Psoas muscle (tissue), 8 donors: Measurements from ENCODE around the gene DGCR6L. TPM values are rescaled to one million over a fixed set of nuclear protein-coding genes. Genes with fewer than 3 reads are reported as not detected.
"Not testable (repeated sequence)": the region's sequence is repeated elsewhere in the genome, so short reads cannot be mapped to it uniquely, and the experiment has no call there.

Experiments
- ATAC-seq, 4 donors: fragments of 200-7000 bp; cut with Tn5 transposase; one replicate each; pipeline ENCODE4 v1.9.1; 2020; ENCODE audit warnings: moderate library complexity in 3 of 4, mild to moderate bottlenecking in 2 of 4
- DNase-seq, 2 donors: peaks; one replicate each; pipeline ENCODE4 v3.0.0-alpha.2; 2020
- H3K27ac ChIP-seq: fragments of 200-600 bp; one replicate; pipeline ENCODE4 v1.8.0; 2022
- H3K27me3 ChIP-seq, 3 donors: fragments of 200-600 bp in 1 of 3; one replicate each; pipeline versions ENCODE4 v1.6.1 to v1.8.0; 2013 to 2022; ENCODE audit warnings: low read length in 2 of 3, mild to moderate bottlenecking in 2 of 3, moderate library complexity in 1 of 3; ENCODE audit not compliant: insufficient read depth in 3 of 3
- H3K36me3 ChIP-seq, 2 donors: fragments of 200-600 bp in 1 of 2; one replicate each; pipeline versions ENCODE4 v1.6.1 to v1.8.0; 2013 to 2022; ENCODE audit warnings: low read depth in 1 of 2, mild to moderate bottlenecking in 1 of 2, moderate library complexity in 1 of 2; ENCODE audit not compliant: insufficient read depth in 1 of 2
- H3K4me1 ChIP-seq: fragments of 200-600 bp; one replicate; pipeline ENCODE4 v1.8.0; 2022
- H3K4me3 ChIP-seq: fragments of 200-600 bp; one replicate; pipeline ENCODE4 v1.8.0; 2022; ENCODE audit warnings: mild to moderate bottlenecking
- H3K9me3 ChIP-seq: fragments of 200-600 bp; one replicate; pipeline ENCODE4 v1.8.0; 2022
- WGBS, 3 donors: extraction: QIAGEN DNeasy Blood & Tissue Kit; methylation state at CpG; one replicate each; pipeline versions ENCODE4 v1.1.6 to v1.1.7; 2013; 5-methylcytosine and 5-hydroxymethylcytosine counted together
- intact Hi-C, 2 donors: fragments of 100-400 bp; cut with DNase I; formaldehyde crosslinking; loops; one replicate each; pipeline versions ENCODE4 v1.11.0 to v1.14.2; 2022
- polyA plus RNA-seq, 3 donors: library from polyadenylated mRNA; stranded (reverse); fragments of 200-250 nt; gene quantifications; one replicate each; pipeline ENCODE4 v1.2.3, GENCODE V29; 2013
- total RNA-seq, 4 donors: library from RNA; stranded (reverse); fragmentation: NEBNext Ultra II Directional in 2 of 4; extraction: Animal tissue kit (Norgen Biotek cat#: 25700) in 2 of 4; gene quantifications; one replicate each; pipeline versions ENCODE4 v1.2.1 to v1.2.4, GENCODE V29; 2021 to 2023
- TF ChIP-seq, protein P1 (sequence below): fragments of 200-600 bp; IDR thresholded peaks from one replicate; pipeline ENCODE4 v1.8.0; 2022; ENCODE audit warnings: antibody characterized with exemption
- donor health status: healthy with polysubstance abuse.
- donor health status: DM: no; HTN: no; CAD: no; lungs with moderate emphysema.
- donor health status: Bipolar disorder and iron deficiency.
- donor health status: healthy.
- donor health status: DM: yes; HTN: yes; CAD: no.
- donor health status: DM: no; HTN: no; CAD: no.
- donor health status: DM: no; HTN: no; CAD: no.
- donor health status: DM: yes; HTN: yes; CAD: no.

The DGCR6L gene
- total and polyA plus RNA-seq, 7 donors, result 33.2 to 87.2 (median 44.9) TPM

DNA sequence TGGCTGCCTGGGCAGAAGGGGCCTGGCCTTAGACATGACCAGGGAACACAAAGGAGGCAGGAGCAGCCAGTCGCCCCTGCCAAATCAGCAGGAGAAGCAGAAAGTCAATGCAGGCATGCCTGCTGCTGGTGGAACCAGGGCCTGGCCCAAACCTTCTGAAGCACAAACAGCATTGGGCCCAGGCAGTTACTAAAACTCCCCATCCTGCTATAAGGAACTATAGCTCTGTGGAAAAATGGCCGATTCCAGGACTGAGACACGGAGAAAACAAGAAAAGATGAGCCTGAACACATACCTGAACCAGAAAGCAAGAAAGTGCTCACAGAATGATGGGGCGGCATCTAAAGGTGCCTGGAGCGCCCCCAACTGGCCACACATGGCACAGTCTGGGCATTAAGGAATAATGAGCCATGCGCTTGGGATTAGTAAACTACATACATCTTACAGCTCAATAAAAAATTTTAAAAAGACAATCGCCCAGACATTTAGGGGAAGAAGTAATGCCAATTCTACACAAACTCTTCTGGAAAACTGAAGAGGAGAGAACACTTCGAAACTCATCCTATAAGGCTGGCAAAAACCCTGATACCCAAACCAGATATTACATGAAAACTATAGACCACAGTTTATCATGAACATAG, 2.3 kb downstream of the DGCR6L start:
- DNase-seq, H3K9me3 ChIP-seq, H3K27ac ChIP-seq, H3K27me3 ChIP-seq, intact Hi-C loops, H3K36me3 ChIP-seq, ATAC-seq: not testable (repeated sequence)
- WGBS, 3 donors, result 59 to 65% (median 64%) methylated on average over 7 to 8 of the region's 8 CpGs
- peak overlapping the region; percentile 100 for H3K4me3 ChIP-seq
- TF ChIP-seq, protein P1, sequence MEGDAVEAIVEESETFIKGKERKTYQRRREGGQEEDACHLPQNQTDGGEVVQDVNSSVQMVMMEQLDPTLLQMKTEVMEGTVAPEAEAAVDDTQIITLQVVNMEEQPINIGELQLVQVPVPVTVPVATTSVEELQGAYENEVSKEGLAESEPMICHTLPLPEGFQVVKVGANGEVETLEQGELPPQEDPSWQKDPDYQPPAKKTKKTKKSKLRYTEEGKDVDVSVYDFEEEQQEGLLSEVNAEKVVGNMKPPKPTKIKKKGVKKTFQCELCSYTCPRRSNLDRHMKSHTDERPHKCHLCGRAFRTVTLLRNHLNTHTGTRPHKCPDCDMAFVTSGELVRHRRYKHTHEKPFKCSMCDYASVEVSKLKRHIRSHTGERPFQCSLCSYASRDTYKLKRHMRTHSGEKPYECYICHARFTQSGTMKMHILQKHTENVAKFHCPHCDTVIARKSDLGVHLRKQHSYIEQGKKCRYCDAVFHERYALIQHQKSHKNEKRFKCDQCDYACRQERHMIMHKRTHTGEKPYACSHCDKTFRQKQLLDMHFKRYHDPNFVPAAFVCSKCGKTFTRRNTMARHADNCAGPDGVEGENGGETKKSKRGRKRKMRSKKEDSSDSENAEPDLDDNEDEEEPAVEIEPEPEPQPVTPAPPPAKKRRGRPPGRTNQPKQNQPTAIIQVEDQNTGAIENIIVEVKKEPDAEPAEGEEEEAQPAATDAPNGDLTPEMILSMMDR, result peak; percentile 33
- peaks cover 20% of the 10 kb centered on the region for H3K4me1 ChIP-seq

DNA sequence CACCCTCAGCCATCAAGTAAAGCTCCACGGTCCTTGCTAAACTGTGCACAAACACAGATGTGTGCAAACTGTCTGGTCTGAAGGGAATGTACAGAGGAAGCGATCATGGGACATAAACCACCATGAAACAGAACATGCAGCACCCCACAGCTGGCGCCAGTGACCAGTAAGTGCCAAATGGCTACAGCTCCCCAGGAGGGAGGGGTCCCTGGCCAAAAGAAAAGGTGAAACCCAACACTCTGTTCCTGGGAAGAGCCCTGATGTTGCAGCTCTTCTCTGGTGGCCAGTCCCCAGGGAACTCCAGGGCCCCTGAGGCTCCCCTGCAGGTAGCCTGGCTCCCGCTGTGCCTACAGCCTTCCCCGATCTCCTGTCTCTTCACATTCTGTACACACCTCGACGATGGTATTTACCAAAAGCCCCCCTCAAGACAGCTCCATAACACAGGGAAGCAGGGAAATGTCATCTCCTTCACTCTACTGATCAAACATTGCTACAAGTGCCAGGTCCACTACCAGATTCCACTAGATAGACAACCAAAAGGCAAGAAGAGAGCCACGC, 2.9 kb downstream of the DGCR6L start:
- intact Hi-C loops, result no loop called here
- WGBS, 3 donors, result 82 to 85% (median 84%) methylated on average over 8 of the region's 8 CpGs
- H3K4me1 ChIP-seq, result peaks cover 20% of the 10 kb centered on the region

DNA sequence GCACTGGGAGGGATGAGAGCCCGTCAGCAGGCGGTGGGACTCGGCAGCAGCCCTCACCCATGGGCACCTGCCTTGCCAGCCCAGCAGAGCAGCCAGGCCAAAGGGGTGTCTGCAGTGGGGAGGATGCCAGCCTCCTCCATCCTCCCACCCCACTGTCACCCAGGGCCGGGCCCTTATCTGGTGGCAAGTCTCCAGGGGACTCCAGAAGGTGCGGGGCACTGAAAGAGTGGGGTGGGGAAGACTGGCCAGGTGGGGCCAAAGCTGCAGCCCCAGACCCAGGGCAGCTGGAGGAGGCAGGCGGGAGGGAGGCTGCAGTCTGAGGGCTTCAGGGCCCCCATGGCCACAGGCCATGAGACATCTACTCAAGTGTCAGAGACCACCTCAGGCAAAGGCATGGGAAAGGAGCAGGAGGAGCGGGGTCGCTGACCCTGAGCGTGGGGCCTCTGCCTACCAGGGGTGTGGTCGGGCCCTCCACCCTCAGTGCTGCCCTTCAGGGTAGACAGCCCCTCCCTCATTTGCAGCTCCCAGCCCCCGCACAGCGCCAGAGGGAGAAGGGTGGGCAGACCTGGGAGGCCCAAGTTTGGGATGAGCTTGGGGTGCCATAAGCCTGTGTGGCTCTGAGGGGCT, 3.5 kb downstream of the DGCR6L start:
- no peaks in the 10 kb centered on the region for H3K9me3 ChIP-seq
- ATAC-seq (no peak), DNase-seq (no peak)
- H3K27ac ChIP-seq, result no peak overlapping the region
- no peaks in the 10 kb centered on the region for H3K27me3 ChIP-seq
- TF ChIP-seq, protein P1, result no peak
- H3K36me3 ChIP-seq, result peaks cover 0 to 5% of the 10 kb centered on the region in 2 donors
- H3K4me1 ChIP-seq, result peaks cover 15% of the 10 kb centered on the region
- WGBS, 3 donors, result 89 to 98% (median 92%) methylated on average over 8 to 12 of the region's 12 CpGs
- no peak overlapping the region for H3K4me3 ChIP-seq
- intact Hi-C loops, result no loop called here

More for the DNA sequence above, 2.9 kb downstream of the DGCR6L start:
- DNase-seq (no peak), ATAC-seq (no peak)
- Histone ChIP-seq H3K4me3 (no peak overlapping the region), H3K27ac (no peak overlapping the region), H3K27me3 (no peaks in the 10 kb centered on the region), H3K9me3 (no peaks in the 10 kb centered on the region), H3K36me3 (peaks cover 0 to 5% of the 10 kb centered on the region in 2 donors)
- TF ChIP-seq, protein P1, result no peak

DNA sequence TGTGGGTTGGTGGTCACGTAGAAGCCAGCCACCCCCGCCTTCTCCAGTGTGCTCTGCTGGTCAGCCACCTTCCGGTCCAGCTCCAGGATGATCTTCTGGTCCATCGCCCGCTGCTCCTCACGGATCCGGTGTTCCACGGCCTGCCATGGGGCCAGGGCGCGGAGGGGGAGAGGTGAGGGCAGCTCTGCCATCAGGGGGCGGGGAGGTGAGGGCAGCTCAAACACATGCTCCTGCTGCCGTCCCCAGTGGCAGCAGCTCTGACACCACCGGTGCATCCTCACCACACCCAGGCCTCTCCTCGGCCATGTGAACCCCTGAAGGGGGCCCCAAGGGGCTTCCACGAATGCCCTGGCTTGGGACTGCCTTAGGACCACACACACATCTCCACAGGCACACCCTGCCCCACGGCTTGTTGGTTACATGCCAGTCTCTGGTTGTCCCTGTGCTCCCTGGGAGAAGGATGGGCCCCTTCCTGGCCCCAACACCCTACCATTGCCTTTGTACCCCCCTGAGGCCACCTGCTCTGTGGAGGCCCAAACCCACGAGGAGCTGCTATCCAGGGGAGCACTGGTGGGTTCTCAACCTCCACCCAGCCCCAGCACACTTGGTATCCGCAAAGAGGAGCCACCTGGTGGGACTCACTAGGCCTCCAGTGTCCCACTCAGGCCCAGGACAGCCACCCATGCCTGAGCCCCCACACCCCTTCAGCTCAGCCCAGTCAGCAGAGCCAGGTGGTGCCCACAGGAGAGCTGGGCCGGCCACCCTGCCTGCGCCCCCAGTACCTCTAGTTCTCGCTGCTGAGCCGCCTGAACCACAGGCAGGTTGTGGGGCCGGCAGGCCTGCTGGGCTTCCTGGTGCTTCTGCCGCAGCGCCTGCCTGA, 4.3 kb downstream of the DGCR6L start:
- ATAC-seq (no peak), DNase-seq (no peak)
- peaks cover 15% of the 10 kb centered on the region for H3K4me1 ChIP-seq
- intact Hi-C loops, result no loop called here
- no peak overlapping the region for H3K4me3 ChIP-seq
- no peaks in the 10 kb centered on the region for H3K9me3 ChIP-seq
- no peaks in the 10 kb centered on the region for H3K27me3 ChIP-seq
- 84 to 93% (median 86%) methylated on average over 22 to 25 of the region's 25 CpGs for WGBS, 3 donors
- no peak overlapping the region for H3K27ac ChIP-seq
- TF ChIP-seq, protein P1, result no peak
- peaks cover 0 to 5% of the 10 kb centered on the region in 2 donors for H3K36me3 ChIP-seq

DNA sequence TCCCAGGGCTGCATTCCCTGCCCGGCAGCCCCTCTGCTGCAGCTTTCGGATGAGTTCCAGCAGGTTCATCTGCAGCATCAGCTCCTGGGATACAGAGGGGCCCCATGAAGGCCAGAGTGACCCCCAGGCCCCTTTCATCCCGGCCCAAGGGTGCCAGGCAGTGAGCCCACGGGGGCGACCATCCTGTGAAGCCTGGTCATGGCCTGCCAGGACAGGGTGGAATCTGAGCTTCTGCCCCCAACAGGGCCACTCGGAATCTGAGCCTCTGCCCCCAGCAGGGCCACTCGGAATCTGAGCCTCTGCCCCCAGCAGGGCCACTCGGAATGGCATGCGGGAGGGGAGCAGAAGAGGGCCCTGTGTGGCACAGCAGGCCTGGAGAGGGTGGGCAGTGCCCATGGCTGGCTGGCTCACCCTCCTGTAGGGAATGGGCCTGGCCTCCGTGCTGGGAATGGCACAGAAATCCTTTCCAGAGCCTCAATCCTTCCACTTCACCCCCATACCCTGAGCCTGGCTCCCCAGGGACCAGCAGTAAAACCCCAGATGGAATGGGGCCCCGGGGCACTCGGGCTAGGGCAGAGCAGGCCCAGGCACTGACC, 5.0 kb downstream of the DGCR6L start:
- ATAC-seq, H3K9me3 ChIP-seq, H3K27ac ChIP-seq, DNase-seq, H3K4me3 ChIP-seq, H3K27me3 ChIP-seq, H3K36me3 ChIP-seq, intact Hi-C loops: not testable (repeated sequence)
- 83 to 88% (median 87%) methylated on average over 11 to 12 of the region's 12 CpGs for WGBS, 3 donors
- H3K4me1 ChIP-seq, result peaks cover 15% of the 10 kb centered on the region

DNA sequence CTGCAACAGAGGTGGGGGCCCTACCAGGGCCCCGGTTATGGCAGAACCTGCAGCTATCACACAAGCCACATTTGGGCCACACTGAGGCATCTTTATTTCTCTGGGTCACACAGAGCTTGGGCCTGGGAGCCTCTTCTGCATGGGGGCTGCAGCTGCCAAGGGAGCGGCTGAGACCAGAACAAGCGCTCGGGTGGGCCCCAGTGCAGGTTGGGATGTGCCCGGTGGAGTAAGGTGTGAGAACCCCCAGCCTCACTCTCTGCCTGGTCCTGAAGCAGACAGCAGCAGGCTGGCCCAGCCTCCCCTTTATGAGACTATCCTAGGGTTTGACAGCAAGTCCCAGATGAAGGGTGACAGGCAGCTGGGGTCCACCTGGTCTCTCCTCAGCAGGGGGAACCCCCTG, 5.7 kb downstream of the DGCR6L start:
- 78 to 100% (median 89%) methylated on average over 1 to 5 of the region's 5 CpGs for WGBS, 3 donors

More for the DNA sequence above, 5.7 kb downstream of the DGCR6L start:
- H3K27ac ChIP-seq, intact Hi-C loops, H3K36me3 ChIP-seq, H3K4me3 ChIP-seq, H3K9me3 ChIP-seq, H3K27me3 ChIP-seq, ATAC-seq, DNase-seq: not testable (repeated sequence)
- H3K4me1 ChIP-seq, result peaks cover 14% of the 10 kb centered on the region
